Uterus (tissue), 4 donors: ENCODE data around the gene KIAA1217. TPM values are rescaled to one million over a fixed set of nuclear protein-coding genes. Genes with fewer than 3 reads are reported as not detected.

Experiments
- DNase-seq, 2 donors: peaks; one replicate each; pipeline ENCODE4 v3.0.0-alpha.2; 2019 to 2020
- H3K27ac ChIP-seq, 2 donors: fragments of 200-600 bp; sonication (generic); 1 replicate in 1 of 2; 2 replicates in 1 of 2; pipeline ENCODE4 v1.5.1; 2016 to 2018
- H3K27me3 ChIP-seq, 2 donors: fragments of 200-600 bp; sonication (generic); one replicate each; pipeline ENCODE4 v1.5.1; 2018 to 2019; ENCODE audit warnings: control low read depth in 1 of 2
- H3K36me3 ChIP-seq, 2 donors: fragments of 200-600 bp; sonication (generic); one replicate each; pipeline ENCODE4 v1.5.1; 2019; ENCODE audit warnings: control low read depth in 1 of 2
- H3K4me1 ChIP-seq, 2 donors: fragments of 200-600 bp; sonication (generic); one replicate each; pipeline ENCODE4 v1.5.1; 2018 to 2019; ENCODE audit warnings: control low read depth in 1 of 2
- H3K4me3 ChIP-seq, 2 donors: fragments of 200-600 bp; sonication (generic); 1 replicate in 1 of 2; 2 replicates in 1 of 2; pipeline ENCODE4 v1.5.1; 2018 to 2019; ENCODE audit warnings: mild to moderate bottlenecking in 1 of 2
- H3K9me3 ChIP-seq, 2 donors: fragments of 200-600 bp; sonication (generic); one replicate each; pipeline ENCODE4 v1.5.1; 2019; ENCODE audit warnings: control low read depth in 1 of 2
- POLR2A ChIP-seq, 2 donors: fragments of 450-650 bp; IDR thresholded peaks; one replicate each; pipeline ENCODE4 v1.6.1; 2016; ENCODE audit warnings: antibody characterized with exemption in 2 of 2, mild to moderate bottlenecking in 1 of 2, moderate library complexity in 1 of 2
- intact Hi-C: fragments of 100-400 bp; cut with DNase I; formaldehyde crosslinking; loops from one replicate; pipeline ENCODE4 v1.15.1; 2023; ENCODE audit warnings: low total_unique reads
- total RNA-seq, 4 donors: library from RNA; depleted of rRNA in 3 of 4; stranded (reverse); fragments of >200 nt in 3 of 4; gene quantifications; one replicate each; pipeline versions ENCODE4 v1.1.0 to v1.2.4, GENCODE V29; 2014 to 2023
- TF ChIP-seq, protein P1 (sequence below), 4 experiments: fragments of 200-600 bp in 2 of 4; fragments of 450-650 bp in 2 of 4; sonication (generic) in 2 of 4; IDR thresholded peaks; one replicate each; pipeline ENCODE4 v1.5.1; 2016 to 2019; ENCODE audit warnings: antibody characterized with exemption in 4 of 4, mild to moderate bottlenecking in 2 of 4, moderate library complexity in 1 of 4
- donor health status: DM: yes; HTN: yes; CAD: no.

Gene KIAA1217
- total RNA-seq, 4 donors from 2014 or later: 3.5 to 38.2 (median 11.6) TPM

DNA sequence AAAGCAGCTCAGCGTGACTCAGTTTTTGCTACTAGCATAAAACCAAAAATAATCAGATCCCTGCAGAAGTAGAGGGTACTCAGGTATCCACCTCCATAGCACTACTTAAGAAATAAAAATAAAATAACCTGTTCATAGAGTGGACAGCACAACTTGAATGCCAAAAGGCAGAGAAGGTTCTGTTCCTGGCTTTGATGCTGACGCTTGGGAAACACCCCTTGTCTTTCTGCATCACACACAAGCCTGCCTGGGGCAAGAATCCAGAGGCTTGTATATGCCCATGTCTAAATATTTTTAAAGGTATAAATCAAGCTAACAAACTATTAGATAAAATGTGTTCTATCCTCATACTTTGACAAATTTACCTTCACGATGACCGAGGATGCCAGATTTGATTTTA, 207.3 kb downstream of the KIAA1217 start:
- Histone ChIP-seq H3K4me1 (no peaks in the 10 kb centered on the region), H3K27ac (peak overlapping the region in 1 of 2 donors; percentile 47), H3K9me3 (no peaks in the 10 kb centered on the region), H3K4me3 (no peak overlapping the region), H3K36me3 (no peaks in the 10 kb centered on the region), H3K27me3 (no peaks in the 10 kb centered on the region)
- TF ChIP-seq POLR2A (IDR thresholded peaks at IDR 0.05): no peak
- TF ChIP-seq, protein P1, sequence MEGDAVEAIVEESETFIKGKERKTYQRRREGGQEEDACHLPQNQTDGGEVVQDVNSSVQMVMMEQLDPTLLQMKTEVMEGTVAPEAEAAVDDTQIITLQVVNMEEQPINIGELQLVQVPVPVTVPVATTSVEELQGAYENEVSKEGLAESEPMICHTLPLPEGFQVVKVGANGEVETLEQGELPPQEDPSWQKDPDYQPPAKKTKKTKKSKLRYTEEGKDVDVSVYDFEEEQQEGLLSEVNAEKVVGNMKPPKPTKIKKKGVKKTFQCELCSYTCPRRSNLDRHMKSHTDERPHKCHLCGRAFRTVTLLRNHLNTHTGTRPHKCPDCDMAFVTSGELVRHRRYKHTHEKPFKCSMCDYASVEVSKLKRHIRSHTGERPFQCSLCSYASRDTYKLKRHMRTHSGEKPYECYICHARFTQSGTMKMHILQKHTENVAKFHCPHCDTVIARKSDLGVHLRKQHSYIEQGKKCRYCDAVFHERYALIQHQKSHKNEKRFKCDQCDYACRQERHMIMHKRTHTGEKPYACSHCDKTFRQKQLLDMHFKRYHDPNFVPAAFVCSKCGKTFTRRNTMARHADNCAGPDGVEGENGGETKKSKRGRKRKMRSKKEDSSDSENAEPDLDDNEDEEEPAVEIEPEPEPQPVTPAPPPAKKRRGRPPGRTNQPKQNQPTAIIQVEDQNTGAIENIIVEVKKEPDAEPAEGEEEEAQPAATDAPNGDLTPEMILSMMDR (IDR thresholded peaks at IDR 0.05): no peak
- no peak for DNase-seq
- intact Hi-C loops: no loop called here

DNA sequence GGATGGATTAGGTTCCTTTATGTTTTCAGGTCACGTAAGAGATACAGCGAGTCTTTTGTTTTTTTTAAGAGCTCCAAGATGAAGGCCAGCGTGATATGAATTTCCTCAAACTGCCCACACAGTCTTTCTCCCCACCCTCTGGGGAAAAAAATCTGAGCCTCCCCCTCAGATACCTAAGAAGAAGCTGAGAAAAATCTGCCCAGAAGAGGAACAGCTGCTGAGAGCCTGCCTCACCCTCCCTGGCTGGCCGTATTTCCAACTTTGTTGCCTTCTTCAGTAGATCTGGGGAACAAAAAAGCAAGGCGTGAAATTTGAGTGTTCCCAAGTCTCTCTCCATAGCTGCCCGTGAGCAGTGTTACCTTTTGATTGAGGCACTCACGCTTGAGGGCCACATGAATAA, 208.1 kb downstream of the KIAA1217 start:
- TF ChIP-seq, protein P1 (IDR thresholded peaks at IDR 0.05): no peak
- no peak for TF ChIP-seq POLR2A (IDR thresholded peaks at IDR 0.05)
- Histone ChIP-seq H3K36me3 (no peaks in the 10 kb centered on the region), H3K27ac (no peak overlapping the region), H3K27me3 (no peaks in the 10 kb centered on the region), H3K9me3 (no peaks in the 10 kb centered on the region), H3K4me3 (no peak overlapping the region), H3K4me1 (no peaks in the 10 kb centered on the region)
- no peak for DNase-seq
- intact Hi-C loops: no loop called here

DNA sequence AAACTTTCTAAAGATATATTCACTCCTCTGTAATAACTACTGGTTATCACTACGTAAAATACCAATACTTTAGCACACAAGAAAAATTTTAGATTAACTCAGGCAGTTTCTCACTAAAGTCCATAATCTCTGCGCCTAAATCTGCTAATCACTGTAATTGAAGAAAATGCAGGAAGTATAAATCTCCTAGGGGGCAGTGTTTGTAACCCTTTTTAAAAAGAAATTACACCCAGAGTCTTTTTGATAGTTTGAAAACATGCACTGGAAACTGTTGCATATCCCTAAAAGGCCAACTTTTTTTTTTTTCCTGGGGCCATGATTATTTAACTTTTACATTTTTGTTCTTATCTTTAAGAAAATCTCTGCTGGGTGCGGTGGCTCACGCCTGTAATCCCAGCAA, 209.6 kb downstream of the KIAA1217 start:
- H3K27ac ChIP-seq: no peak overlapping the region

DNA sequence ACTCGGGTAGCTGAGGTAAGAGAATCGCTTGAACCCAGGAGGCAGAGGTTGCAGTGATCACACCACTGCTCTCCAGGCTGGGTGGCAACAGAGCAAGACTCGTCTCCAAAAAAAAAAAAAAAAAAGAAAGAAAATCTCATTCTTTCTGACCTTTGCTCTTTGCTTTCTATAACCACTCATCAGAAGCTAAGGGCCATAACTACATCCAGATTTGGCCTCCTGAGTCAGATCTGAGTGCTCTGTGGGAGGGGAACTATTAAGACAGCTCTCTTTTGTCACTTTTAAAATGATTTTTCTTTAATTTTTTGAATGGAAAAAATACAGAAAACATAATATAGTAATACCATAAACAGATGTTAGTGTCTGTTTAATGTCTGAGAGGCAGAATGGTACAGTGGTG, 210.1 kb downstream of the KIAA1217 start:
- TF ChIP-seq, protein P1 (IDR thresholded peaks at IDR 0.05): no peak
- intact Hi-C loops: no loop called here
- Histone ChIP-seq H3K9me3 (no peaks in the 10 kb centered on the region), H3K27me3 (no peaks in the 10 kb centered on the region), H3K4me1 (no peaks in the 10 kb centered on the region), H3K27ac (no peak overlapping the region), H3K36me3 (no peaks in the 10 kb centered on the region), H3K4me3 (no peak overlapping the region)
- DNase-seq: no peak

More for the DNA sequence above, 209.6 kb downstream of the KIAA1217 start:
- no peak for DNase-seq
- Histone ChIP-seq H3K27me3 (no peaks in the 10 kb centered on the region), H3K4me1 (no peaks in the 10 kb centered on the region), H3K4me3 (no peak overlapping the region), H3K9me3 (no peaks in the 10 kb centered on the region), H3K36me3 (no peaks in the 10 kb centered on the region)
- TF ChIP-seq, protein P1 (IDR thresholded peaks at IDR 0.05): no peak
- TF ChIP-seq POLR2A (IDR thresholded peaks at IDR 0.05): no peak
- intact Hi-C loops: no loop called here

DNA sequence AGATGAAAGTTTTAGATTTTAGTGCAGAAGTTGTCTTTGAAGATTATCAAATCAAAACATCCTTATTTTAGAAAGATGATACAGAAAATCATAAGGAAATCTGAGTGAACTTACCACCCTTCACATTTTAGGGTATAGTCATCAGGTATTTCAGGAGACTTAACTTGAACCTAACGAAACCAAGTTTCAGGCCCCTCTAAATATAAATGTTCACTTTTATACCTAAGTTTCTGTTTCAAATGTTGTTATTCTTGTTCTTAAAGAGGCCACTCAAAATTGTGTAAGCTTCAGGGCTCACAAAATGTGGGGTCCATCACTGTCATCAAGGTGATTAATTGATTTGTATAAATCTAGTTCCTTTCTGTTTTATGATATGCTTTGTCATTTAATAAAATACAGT, 216.2 kb downstream of the KIAA1217 start:
- no peak overlapping the region for H3K4me3 ChIP-seq
- no peak for DNase-seq
- no peaks in the 10 kb centered on the region for H3K27me3 ChIP-seq
- H3K9me3 ChIP-seq: no peaks in the 10 kb centered on the region
- H3K36me3 ChIP-seq: no peaks in the 10 kb centered on the region
- no peaks in the 10 kb centered on the region for H3K4me1 ChIP-seq
- intact Hi-C loops: no loop called here
- H3K27ac ChIP-seq: no peak overlapping the region
- TF ChIP-seq, protein P1 (IDR thresholded peaks at IDR 0.05): no peak
- no peak for TF ChIP-seq POLR2A (IDR thresholded peaks at IDR 0.05)
